H1 (cell line): Measurements from ENCODE around the gene CEBPA. TPM values are rescaled to one million over a fixed set of nuclear protein-coding genes. Genes with fewer than 3 reads are reported as not detected.

Experiments
- CHD7 ChIP-seq: fragments of 300-600 bp; sonication (generic); IDR thresholded peaks from 2 replicates; pipeline ENCODE4 v1.7.1; 2012; ENCODE audit warnings: low read length, moderate library complexity, mild to moderate bottlenecking, inconsistent platforms; ENCODE audit not compliant: insufficient replicate concordance
- PHF8 ChIP-seq: fragments of 200-600 bp; sonication (generic); conservative IDR thresholded peaks from 2 replicates; pipeline ENCODE4 v1.7.1; 2012; ENCODE audit warnings: low read depth, mild to moderate bottlenecking, inconsistent platforms, low read length, moderate library complexity
- polyA plus RNA-seq, 7 experiments: library from polyadenylated mRNA; depleted of rRNA in 3 of 7; stranded (reverse) in 5 of 7; unstranded in 2 of 7; fragments of >200 nt in 5 of 7; fragments of 200-250 nt in 2 of 7; gene quantifications; 1 replicate in 5 of 7; 2 replicates in 1 of 7; 4 replicates in 1 of 7; pipeline versions ENCODE4 v1.2.1 to v1.2.3, GENCODE V29; 2011 to 2013; ENCODE audit warnings: missing spikeins in 2 of 7, mixed read lengths in 2 of 7
- total RNA-seq: library from RNA; stranded (reverse); fragmentation: NEBNext Ultra II Directional; extraction: Animal tissue kit (Norgen Biotek cat#: 25700); gene quantifications from 2 replicates; pipeline ENCODE4 v1.2.1, GENCODE V29; 2021

CEBPA gene
- total and polyA plus RNA-seq, 2 of the 8 experiments (the other 6 are each of a cell fraction or from before 2014, with no cell fraction given): 2.0 to 2.7 TPM

- TF ChIP-seq CHD7: no peak
- TF ChIP-seq PHF8: no peak
- TF ChIP-seq, all 59 proteins: peak for 0
These were observed 18.3 kb upstream of the CEBPA start (continued) for GRCh38 chr19:33320636-33321035.
